HG03439 (cell line): ENCODE measurements around the gene GUCA1C.

Experiments
- ATAC-seq: cut with Tn5 transposase; IDR thresholded peaks from one replicate; pipeline ENCODE4 v1.9.1; 2021; ENCODE audit warnings: mild to moderate bottlenecking, moderate library complexity; ENCODE audit not compliant: unreplicated experiment

GUCA1C gene

GRCh38 chr3:108953700-108954099, at the start of gene GUCA1C:
Gene GUCA1C, minus strand, starts transcription at chr3:108953879. Its CDS starts 117 bp downstream, at chr3:108953762.
- no peak for ATAC-seq

- no peak for ATAC-seq
Observed at GRCh38 chr3:108998436-108998835, 44.8 kb upstream of the GUCA1C start.

- no peak for ATAC-seq
Observed at GRCh38 chr3:108985844-108986243, 32.2 kb upstream of the GUCA1C start.

GRCh38 chr3:108983051-108983450, 29.4 kb upstream of the GUCA1C start:
- ATAC-seq: no peak

- ATAC-seq: no peak
Observed at GRCh38 chr3:108976058-108976457, 22.4 kb upstream of the GUCA1C start.

- ATAC-seq: no peak
Observed at GRCh38 chr3:108973019-108973418, 19.3 kb upstream of the GUCA1C start.

GRCh38 chr3:108972482-108972881, 18.8 kb upstream of the GUCA1C start:
- no peak for ATAC-seq

GRCh38 chr3:108970561-108970960, 16.9 kb upstream of the GUCA1C start:
- ATAC-seq: no peak

GRCh38 chr3:108966773-108967172, 13.1 kb upstream of the GUCA1C start:
- no peak for ATAC-seq

- no peak for ATAC-seq
Observed at GRCh38 chr3:108959017-108959416, 5.3 kb upstream of the GUCA1C start.

- no peak for ATAC-seq
Observed at GRCh38 chr3:108953210-108953609, 469 bp downstream of the GUCA1C start.

GRCh38 chr3:108951820-108952501, 1.7 kb downstream of the GUCA1C start:
- ATAC-seq: no peak

- no peak for ATAC-seq
Observed at GRCh38 chr3:108947855-108948254, 5.8 kb downstream of the GUCA1C start.

- no peak for ATAC-seq
Observed at GRCh38 chr3:108946292-108947285, 7.1 kb downstream of the GUCA1C start.

- no peak for ATAC-seq
Observed at GRCh38 chr3:108940568-108941263, 13.0 kb downstream of the GUCA1C start.

- ATAC-seq: no peak
Observed at GRCh38 chr3:108940166-108940565, 13.5 kb downstream of the GUCA1C start.

- ATAC-seq: no peak
Observed at GRCh38 chr3:108936924-108937689, 16.6 kb downstream of the GUCA1C start.

- no peak for ATAC-seq
Observed at GRCh38 chr3:108931035-108931434, 22.6 kb downstream of the GUCA1C start.

GRCh38 chr3:108918866-108919265, 34.8 kb downstream of the GUCA1C start:
- no peak for ATAC-seq

GRCh38 chr3:108914774-108915641, 38.7 kb downstream of the GUCA1C start:
- ATAC-seq: peak; percentile 96
